ENCODE measurements around the gene SUN2. TPM values are rescaled to one million over a fixed set of nuclear protein-coding genes. Genes with fewer than 3 reads are reported as not detected.

The SUN2 gene
- total RNA-seq, 1 experiment from 2014 or later: 45.1 TPM

DNA sequence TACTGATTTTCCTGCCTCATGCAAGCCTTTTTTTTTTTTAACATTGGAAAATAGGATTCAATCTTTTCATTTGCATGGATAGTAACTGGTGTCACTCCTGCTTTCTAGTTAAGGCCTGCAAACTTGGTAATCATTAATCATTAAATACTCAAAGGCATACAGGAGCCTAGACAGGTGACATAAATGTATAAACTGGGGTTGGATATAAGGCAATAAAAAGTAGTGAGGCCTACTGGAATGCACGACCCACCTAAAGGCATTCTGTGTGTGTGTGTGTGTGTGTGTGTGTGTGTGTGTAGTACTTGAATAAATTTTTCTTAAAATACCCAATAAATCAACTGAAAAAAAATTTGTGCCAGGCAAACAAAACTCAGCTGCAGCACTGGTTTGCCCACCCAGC, 66.1 kb downstream of the SUN2 start:
- ChIA-PET POLR2A (no interaction called here), CTCF (no interaction called here)
- intact Hi-C loops (cut with micrococcal nuclease; ENCODE audit: unreplicated experiment) (no loop called here), in situ Hi-C loops (cut with HindIII; ENCODE audit: low pct_unique_long_range_greater_than_20kb, low sequenced_read_pairs) (no loop called here)
- DNase-seq (ENCODE audit: low read depth, low spot score): no peak
- BruUV-seq (replicated peaks): no TSS peak
- H3K4me1 ChIP-seq (ENCODE audit: control insufficient read depth, insufficient read depth, low read length): peaks cover 4% of the 10 kb centered on the region; the same call in 1 of the 2 replicates
- no peak overlapping the region for H3K4me3 ChIP-seq (ENCODE audit: low read depth in 2 of 2, low read length in 2 of 2)
- H3K36me3 ChIP-seq (ENCODE audit: control insufficient read depth, insufficient read depth, low read length): peaks cover 2% of the 10 kb centered on the region; the same call in 1 of the 2 replicates
- H3K9me3 ChIP-seq (ENCODE audit: control insufficient read depth, insufficient read depth, low read depth, low read length): no peaks in the 10 kb centered on the region
- TF ChIP-seq, protein P1, sequence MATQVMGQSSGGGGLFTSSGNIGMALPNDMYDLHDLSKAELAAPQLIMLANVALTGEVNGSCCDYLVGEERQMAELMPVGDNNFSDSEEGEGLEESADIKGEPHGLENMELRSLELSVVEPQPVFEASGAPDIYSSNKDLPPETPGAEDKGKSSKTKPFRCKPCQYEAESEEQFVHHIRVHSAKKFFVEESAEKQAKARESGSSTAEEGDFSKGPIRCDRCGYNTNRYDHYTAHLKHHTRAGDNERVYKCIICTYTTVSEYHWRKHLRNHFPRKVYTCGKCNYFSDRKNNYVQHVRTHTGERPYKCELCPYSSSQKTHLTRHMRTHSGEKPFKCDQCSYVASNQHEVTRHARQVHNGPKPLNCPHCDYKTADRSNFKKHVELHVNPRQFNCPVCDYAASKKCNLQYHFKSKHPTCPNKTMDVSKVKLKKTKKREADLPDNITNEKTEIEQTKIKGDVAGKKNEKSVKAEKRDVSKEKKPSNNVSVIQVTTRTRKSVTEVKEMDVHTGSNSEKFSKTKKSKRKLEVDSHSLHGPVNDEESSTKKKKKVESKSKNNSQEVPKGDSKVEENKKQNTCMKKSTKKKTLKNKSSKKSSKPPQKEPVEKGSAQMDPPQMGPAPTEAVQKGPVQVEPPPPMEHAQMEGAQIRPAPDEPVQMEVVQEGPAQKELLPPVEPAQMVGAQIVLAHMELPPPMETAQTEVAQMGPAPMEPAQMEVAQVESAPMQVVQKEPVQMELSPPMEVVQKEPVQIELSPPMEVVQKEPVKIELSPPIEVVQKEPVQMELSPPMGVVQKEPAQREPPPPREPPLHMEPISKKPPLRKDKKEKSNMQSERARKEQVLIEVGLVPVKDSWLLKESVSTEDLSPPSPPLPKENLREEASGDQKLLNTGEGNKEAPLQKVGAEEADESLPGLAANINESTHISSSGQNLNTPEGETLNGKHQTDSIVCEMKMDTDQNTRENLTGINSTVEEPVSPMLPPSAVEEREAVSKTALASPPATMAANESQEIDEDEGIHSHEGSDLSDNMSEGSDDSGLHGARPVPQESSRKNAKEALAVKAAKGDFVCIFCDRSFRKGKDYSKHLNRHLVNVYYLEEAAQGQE (IDR thresholded peaks at IDR 0.05; ENCODE audit: insufficient read depth in 1 of 2, low read depth in 2 of 2, low read length in 1 of 2): no peak
- no peak for TF ChIP-seq SIN3A (IDR thresholded peaks at IDR 0.05; ENCODE audit: borderline replicate concordance, insufficient read depth, low read depth, low read length)
- TF ChIP-seq, protein P2, sequence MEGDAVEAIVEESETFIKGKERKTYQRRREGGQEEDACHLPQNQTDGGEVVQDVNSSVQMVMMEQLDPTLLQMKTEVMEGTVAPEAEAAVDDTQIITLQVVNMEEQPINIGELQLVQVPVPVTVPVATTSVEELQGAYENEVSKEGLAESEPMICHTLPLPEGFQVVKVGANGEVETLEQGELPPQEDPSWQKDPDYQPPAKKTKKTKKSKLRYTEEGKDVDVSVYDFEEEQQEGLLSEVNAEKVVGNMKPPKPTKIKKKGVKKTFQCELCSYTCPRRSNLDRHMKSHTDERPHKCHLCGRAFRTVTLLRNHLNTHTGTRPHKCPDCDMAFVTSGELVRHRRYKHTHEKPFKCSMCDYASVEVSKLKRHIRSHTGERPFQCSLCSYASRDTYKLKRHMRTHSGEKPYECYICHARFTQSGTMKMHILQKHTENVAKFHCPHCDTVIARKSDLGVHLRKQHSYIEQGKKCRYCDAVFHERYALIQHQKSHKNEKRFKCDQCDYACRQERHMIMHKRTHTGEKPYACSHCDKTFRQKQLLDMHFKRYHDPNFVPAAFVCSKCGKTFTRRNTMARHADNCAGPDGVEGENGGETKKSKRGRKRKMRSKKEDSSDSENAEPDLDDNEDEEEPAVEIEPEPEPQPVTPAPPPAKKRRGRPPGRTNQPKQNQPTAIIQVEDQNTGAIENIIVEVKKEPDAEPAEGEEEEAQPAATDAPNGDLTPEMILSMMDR (IDR thresholded peaks at IDR 0.05): no peak
- no peaks in the 10 kb centered on the region for H3K27me3 ChIP-seq (ENCODE audit: control insufficient read depth, insufficient read depth, low read length)
- H3K27ac ChIP-seq (ENCODE audit: low read length): no peak overlapping the region
- ATAC-seq: no peak

- no peaks in the 10 kb centered on the region for H3K4me1 ChIP-seq (ENCODE audit: control insufficient read depth, insufficient read depth, low read length)
- TF ChIP-seq, protein P1 (IDR thresholded peaks at IDR 0.05; ENCODE audit: insufficient read depth in 1 of 2, low read depth in 2 of 2, low read length in 1 of 2): no peak
- TF ChIP-seq POLR2AphosphoS5 (IDR thresholded peaks at IDR 0.05; ENCODE audit: low read depth, low read length): no peak
- TF ChIP-seq, protein P2 (IDR thresholded peaks at IDR 0.05): no peak
- TF ChIP-seq TCF7L2 (IDR thresholded peaks at IDR 0.05; ENCODE audit: low read depth, low read length): no peak
- TF ChIP-seq SIN3A (IDR thresholded peaks at IDR 0.05; ENCODE audit: borderline replicate concordance, insufficient read depth, low read depth, low read length): no peak
- CTCF ChIA-PET: no interaction called here
- POLR2A ChIA-PET: no interaction called here
- DNase-seq (ENCODE audit: low read depth, low spot score) (no peak), ATAC-seq (no peak)
- H3K36me3 ChIP-seq (ENCODE audit: control insufficient read depth, insufficient read depth, low read length): peaks cover 13% of the 10 kb centered on the region
- H3K9me3 ChIP-seq (ENCODE audit: control insufficient read depth, insufficient read depth, low read depth, low read length): peaks cover 3% of the 10 kb centered on the region; the same call in 1 of the 2 replicates
- intact Hi-C loops (cut with micrococcal nuclease; ENCODE audit: unreplicated experiment): no loop called here
- in situ Hi-C loops (cut with HindIII; ENCODE audit: low pct_unique_long_range_greater_than_20kb, low sequenced_read_pairs): no loop called here
- H3K4me3 ChIP-seq (ENCODE audit: low read depth in 2 of 2, low read length in 2 of 2): no peak overlapping the region
- no peaks in the 10 kb centered on the region for H3K27me3 ChIP-seq (ENCODE audit: control insufficient read depth, insufficient read depth, low read length)
- no peak overlapping the region for H3K27ac ChIP-seq (ENCODE audit: low read length)
- BruUV-seq (replicated peaks): no TSS peak
Measured at GRCh38 chr22:38685761-38686160, 70.0 kb downstream of the SUN2 start.
